Activated T-helper 1 cell treated with anti-CD3 and anti-CD28 coated beads, Interleukin-12 subunit alpha, Interleukin-12 subunit beta, Interleukin-2, Interleukin-4 antibody, amounts not matched to agents 30 ng/mL and 10 ng/mL and 1 ng/mL, durations not matched to agents 14 hours and 24 hours and 36 hours (primary cell): ENCODE measurements around the gene EXOC2. TPM values are rescaled to one million over a fixed set of nuclear protein-coding genes. Genes with fewer than 3 reads are reported as not detected.

ENCODE experiments used
- DNase-seq: peaks from one replicate; pipeline ENCODE4 v3.0.0; 2021; ENCODE audit warnings: low spot score
- H3K27ac Mint-ChIP-seq: one replicate; pipeline ENCODE4 v1.8.0; 2021; ENCODE audit warnings: mild to moderate bottlenecking, mixed read lengths
- H3K27me3 Mint-ChIP-seq: one replicate; pipeline ENCODE4 v1.8.0; 2022; ENCODE audit warnings: mild to moderate bottlenecking, moderate library complexity, mixed read lengths; ENCODE audit not compliant: insufficient read depth
- H3K36me3 Mint-ChIP-seq: one replicate; pipeline ENCODE4 v1.8.0; 2021; ENCODE audit warnings: low read depth, mixed read lengths
- H3K4me1 Mint-ChIP-seq: one replicate; pipeline ENCODE4 v1.8.0; 2021; ENCODE audit warnings: low read depth, mixed read lengths
- H3K4me3 Mint-ChIP-seq: one replicate; pipeline ENCODE4 v1.8.0; 2021; ENCODE audit warnings: mild to moderate bottlenecking, moderate library complexity, mixed read lengths
- H3K9me3 Mint-ChIP-seq: one replicate; pipeline ENCODE4 v1.8.0; 2021; ENCODE audit warnings: mixed read lengths
- intact Hi-C: fragments of 100-400 bp; cut with micrococcal nuclease; formaldehyde crosslinking; loops from one replicate; pipeline ENCODE4 v1.15.1; 2024
- total RNA-seq: library from RNA; stranded (reverse); gene quantifications from 2 replicates; pipeline ENCODE4 v1.2.3, GENCODE V29; 2022

The EXOC2 gene
- total RNA-seq, 1 donor from 2014 or later = 44.5 TPM

DNA sequence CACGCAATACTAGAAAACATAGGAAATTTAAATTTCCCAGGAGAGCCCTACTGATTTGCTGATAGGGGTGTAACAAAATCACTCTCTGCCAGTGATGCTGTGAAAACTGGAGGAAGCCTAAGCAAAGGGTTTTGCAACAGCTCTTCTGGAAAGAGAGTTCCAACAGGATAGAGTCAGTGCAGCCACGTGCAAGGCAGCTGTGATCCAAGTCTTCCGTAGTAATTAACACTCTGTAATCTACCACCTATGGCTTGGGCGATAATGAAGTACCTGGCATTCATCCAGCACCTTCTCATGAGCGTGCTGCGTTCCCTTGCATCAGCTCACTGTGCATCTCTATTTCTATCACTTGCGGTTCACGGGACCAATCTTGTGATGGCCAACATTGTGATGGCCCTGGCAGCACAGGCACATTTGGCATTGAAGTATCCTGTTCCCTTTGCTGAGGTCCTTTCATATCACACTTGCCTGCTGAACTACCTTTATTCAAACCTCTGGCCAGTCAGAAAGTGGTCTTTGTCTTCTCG is 253.2 kb downstream of the EXOC2 start:
- no peak overlapping the region for H3K27ac Mint-ChIP-seq
- H3K4me3 Mint-ChIP-seq = no peak overlapping the region
- no peak for DNase-seq
- intact Hi-C loops = no loop called here
- H3K36me3 Mint-ChIP-seq = peaks cover 4% of the 10 kb centered on the region
- H3K27me3 Mint-ChIP-seq = peaks cover 3% of the 10 kb centered on the region
- no peaks in the 10 kb centered on the region for H3K9me3 Mint-ChIP-seq
- H3K4me1 Mint-ChIP-seq = peaks cover 31% of the 10 kb centered on the region

- intact Hi-C loops = no loop called here
- Mint-ChIP-seq H3K36me3 (peaks cover 4% of the 10 kb centered on the region), H3K4me1 (peaks cover 31% of the 10 kb centered on the region), H3K4me3 (no peak overlapping the region), H3K9me3 (no peaks in the 10 kb centered on the region), H3K27me3 (peaks cover 3% of the 10 kb centered on the region), H3K27ac (no peak overlapping the region)
- no peak for DNase-seq
These were observed 254.2 kb downstream of the EXOC2 start for GRCh38 chr6:438634-439170.

DNA sequence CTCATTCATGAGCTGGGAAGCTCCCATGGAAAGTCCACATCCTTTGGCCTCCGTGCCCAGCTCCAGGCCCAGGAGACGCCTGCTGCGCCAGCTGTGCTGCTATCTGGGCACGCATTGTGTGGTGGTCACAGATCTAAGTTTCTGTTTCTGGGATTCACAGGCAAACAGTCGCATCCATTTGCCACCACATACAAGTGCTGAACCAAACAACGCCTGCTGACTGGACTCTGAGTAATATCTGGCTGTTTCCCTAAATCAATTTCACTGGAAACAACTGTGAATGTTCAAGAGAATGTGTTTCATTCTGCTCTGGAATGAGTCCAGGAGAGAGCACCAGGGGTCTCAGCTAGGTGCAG is 255.9 kb downstream of the EXOC2 start:
- peaks cover 45% of the 10 kb centered on the region for H3K4me1 Mint-ChIP-seq
- intact Hi-C loops = no loop called here

DNA sequence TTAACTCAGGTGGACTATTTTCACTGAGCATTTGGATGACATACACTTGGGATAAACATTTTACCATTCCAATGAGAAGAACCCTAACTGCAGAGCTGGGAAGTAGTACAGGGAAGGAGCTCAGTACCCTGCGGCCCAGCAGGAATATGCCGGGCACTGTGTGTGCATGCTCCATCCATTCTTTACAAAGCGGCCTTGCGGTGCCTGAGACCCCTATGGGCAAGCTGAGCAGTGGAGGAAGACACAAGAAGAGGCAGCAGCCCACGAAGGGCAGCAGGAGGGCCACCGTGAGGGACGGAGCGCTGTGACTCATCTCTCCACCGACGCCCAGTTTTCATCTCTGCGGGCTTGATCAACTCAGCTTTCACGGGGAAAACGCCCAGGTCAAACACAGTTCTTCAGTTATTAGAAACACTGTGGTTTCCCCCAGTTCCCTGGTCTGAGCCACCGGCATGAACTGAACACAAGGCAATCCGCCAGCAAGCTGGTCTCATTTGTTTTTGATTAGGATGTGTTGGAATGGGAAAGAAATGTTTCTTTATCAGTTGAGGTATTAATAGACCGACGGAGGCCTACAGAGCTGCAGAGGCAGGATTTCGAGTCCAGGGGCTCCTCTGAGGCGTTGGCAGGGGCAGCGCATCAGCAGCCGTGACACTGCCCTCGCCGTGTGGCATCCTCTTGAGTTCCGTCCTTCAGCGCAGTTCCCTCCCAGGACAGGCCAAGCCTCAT is 256.5 kb downstream of the EXOC2 start:
- Mint-ChIP-seq H3K27me3 (peaks cover 3% of the 10 kb centered on the region), H3K4me3 (no peak overlapping the region), H3K27ac (no peak overlapping the region), H3K4me1 (peaks cover 51% of the 10 kb centered on the region), H3K36me3 (peaks cover 4% of the 10 kb centered on the region), H3K9me3 (no peaks in the 10 kb centered on the region)
- intact Hi-C loops = no loop called here
- DNase-seq = no peak

More for the DNA sequence above, 255.9 kb downstream of the EXOC2 start:
- no peaks in the 10 kb centered on the region for H3K9me3 Mint-ChIP-seq
- H3K27ac Mint-ChIP-seq = no peak overlapping the region
- DNase-seq = no peak
- peaks cover 3% of the 10 kb centered on the region for H3K27me3 Mint-ChIP-seq
- H3K36me3 Mint-ChIP-seq = peaks cover 4% of the 10 kb centered on the region
- no peak overlapping the region for H3K4me3 Mint-ChIP-seq

DNA sequence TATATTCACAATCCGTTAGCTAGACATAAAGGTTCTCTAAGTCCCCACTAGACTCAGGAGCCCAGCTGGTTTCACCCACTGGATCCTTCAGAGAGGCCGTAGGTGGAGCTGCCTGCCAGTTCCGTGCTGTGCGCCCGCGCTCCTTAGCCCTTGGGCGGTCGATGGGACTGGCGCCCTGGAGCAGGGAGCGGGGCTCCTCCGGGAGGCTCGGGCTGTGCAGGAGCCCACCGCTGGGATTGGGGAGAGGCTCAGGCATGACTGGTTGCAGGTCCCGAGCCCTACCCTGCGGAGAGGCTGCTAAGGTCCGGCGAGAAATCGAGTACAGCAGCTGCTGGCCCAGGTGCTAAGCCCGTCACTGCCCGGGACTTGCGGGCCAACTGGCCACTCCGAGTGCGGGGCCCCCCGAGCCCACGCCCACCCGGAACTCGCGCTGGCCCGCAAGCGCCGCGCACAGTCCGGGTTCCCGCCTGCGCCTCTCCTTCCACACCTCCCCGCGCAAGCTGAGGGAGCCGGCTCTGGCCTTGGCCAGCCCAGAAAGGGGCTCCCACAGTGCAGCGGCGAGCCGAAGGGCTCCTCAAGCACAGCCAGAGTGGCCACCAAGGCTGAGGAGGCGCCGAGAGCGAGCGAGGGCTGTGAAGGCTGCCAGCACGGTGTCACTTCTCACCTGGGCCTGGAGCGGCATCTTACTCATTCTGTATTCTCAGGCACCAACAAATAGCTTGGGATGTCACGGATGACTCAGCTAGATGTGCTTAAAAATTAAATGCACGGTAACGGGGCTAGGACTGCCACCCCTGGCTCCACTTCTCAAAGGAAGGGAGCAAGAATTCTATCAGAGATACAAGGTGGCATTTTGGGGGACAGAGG is 257.3 kb downstream of the EXOC2 start:
- peaks cover 59% of the 10 kb centered on the region for H3K4me1 Mint-ChIP-seq
- peak overlapping the region; percentile 87 for H3K27ac Mint-ChIP-seq
- no peak for DNase-seq
- peaks cover 4% of the 10 kb centered on the region for H3K36me3 Mint-ChIP-seq
- peak overlapping the region; percentile 71 for H3K4me3 Mint-ChIP-seq
- intact Hi-C loops = no loop called here
- H3K9me3 Mint-ChIP-seq = no peaks in the 10 kb centered on the region
- peaks cover under 1% of the 10 kb centered on the region for H3K27me3 Mint-ChIP-seq

Other genes with a start within 250 kb of the EXOC2 start
- 2.7 and 2.8 TPM in 2 replicates for gene HUS1B, start 36.0 kb downstream of the EXOC2 start, total RNA-seq